Measurements from ENCODE around the gene MDM1. TPM values are rescaled to one million over a fixed set of nuclear protein-coding genes. Genes with fewer than 3 reads are reported as not detected.

Gene MDM1
- total RNA-seq, 2 donors from 2014 or later: 19.0 to 27.3 TPM

DNA sequence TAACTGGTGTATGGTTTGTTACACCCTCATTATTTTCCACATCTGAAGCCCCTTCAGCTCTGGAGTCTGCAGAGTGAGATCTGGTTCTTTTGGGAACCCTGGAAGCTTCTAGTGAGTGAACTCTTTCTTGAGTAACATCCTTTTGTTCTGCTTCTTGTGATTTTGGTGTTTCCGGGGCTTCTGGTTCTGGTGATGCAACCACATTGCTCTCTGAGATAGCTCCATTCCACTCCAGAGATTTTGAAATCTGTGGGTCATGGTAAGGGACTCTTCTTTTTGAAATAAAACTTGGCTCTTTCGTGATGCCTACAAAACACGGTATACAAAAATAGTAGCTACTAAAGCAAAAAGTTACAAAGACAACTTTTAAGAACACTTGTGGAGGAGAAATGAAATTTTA is 5.4 kb downstream of the MDM1 start:
- DNase-seq (no peak), ATAC-seq (replicated peaks in 1 of 2) (no peak)
- Mint-ChIP-seq H3K9me3 (no peaks in the 10 kb centered on the region), H3K4me1 (ENCODE audit: low read depth) (peaks cover 18% of the 10 kb centered on the region), H3K27me3 (ENCODE audit: low read depth) (no peaks in the 10 kb centered on the region), H3K36me3 (ENCODE audit: insufficient read depth in 2 of 2) (peaks cover 0 to 3% of the 10 kb centered on the region in 2 donors), H3K4me3 (no peak overlapping the region), H3K27ac (no peak overlapping the region)

GRCh38 chr12:68325966-68326365 is 6.2 kb downstream of the MDM1 start:
- H3K27ac Mint-ChIP-seq: peak overlapping the region; percentile 44
- no peaks in the 10 kb centered on the region for H3K27me3 Mint-ChIP-seq (ENCODE audit: low read depth)

DNA sequence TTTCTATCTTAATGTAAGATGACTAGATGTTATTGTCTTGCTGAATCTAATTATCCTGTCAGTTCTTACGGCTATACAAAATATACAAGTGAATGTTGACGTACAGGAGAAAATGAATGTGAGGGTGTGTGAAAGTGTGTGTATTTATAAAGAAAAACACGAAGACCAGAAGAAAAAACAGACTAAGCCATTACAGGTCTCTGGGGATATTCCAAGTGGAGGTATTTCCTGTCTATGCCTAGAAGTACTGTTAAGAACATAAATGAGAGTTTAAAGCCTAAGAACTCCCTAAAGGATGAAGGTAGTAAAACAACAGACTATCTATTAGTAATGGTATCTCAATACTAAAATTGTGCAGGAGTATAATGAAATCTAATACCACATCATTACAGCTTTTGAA is 7.6 kb downstream of the MDM1 start:
- Mint-ChIP-seq H3K4me3 (no peak overlapping the region), H3K4me1 (ENCODE audit: low read depth) (peaks cover 9% of the 10 kb centered on the region), H3K9me3 (no peaks in the 10 kb centered on the region), H3K36me3 (ENCODE audit: insufficient read depth in 2 of 2) (peaks cover 0 to 3% of the 10 kb centered on the region in 2 donors), H3K27ac (no peak overlapping the region), H3K27me3 (ENCODE audit: low read depth) (no peaks in the 10 kb centered on the region)
- DNase-seq (no peak), ATAC-seq (replicated peaks in 1 of 2) (no peak)

More at GRCh38 chr12:68325966-68326365, 6.2 kb downstream of the MDM1 start:
- DNase-seq (no peak), ATAC-seq (replicated peaks in 1 of 2) (no peak)
- Mint-ChIP-seq H3K9me3 (no peaks in the 10 kb centered on the region), H3K36me3 (ENCODE audit: insufficient read depth in 2 of 2) (peaks cover 0 to 3% of the 10 kb centered on the region in 2 donors), H3K4me3 (no peak overlapping the region), H3K4me1 (ENCODE audit: low read depth) (peaks cover 11% of the 10 kb centered on the region)

GRCh38 chr12:68321140-68321539 is 11.0 kb downstream of the MDM1 start:
- Mint-ChIP-seq H3K27ac (no peak overlapping the region), H3K9me3 (no peaks in the 10 kb centered on the region), H3K4me3 (no peak overlapping the region), H3K27me3 (ENCODE audit: low read depth) (no peaks in the 10 kb centered on the region), H3K36me3 (ENCODE audit: insufficient read depth in 2 of 2) (peaks cover 0 to 3% of the 10 kb centered on the region in 2 donors), H3K4me1 (ENCODE audit: low read depth) (peaks cover 6% of the 10 kb centered on the region)
- no peak for ATAC-seq (replicated peaks in 1 of 2)
- no peak for DNase-seq

DNA sequence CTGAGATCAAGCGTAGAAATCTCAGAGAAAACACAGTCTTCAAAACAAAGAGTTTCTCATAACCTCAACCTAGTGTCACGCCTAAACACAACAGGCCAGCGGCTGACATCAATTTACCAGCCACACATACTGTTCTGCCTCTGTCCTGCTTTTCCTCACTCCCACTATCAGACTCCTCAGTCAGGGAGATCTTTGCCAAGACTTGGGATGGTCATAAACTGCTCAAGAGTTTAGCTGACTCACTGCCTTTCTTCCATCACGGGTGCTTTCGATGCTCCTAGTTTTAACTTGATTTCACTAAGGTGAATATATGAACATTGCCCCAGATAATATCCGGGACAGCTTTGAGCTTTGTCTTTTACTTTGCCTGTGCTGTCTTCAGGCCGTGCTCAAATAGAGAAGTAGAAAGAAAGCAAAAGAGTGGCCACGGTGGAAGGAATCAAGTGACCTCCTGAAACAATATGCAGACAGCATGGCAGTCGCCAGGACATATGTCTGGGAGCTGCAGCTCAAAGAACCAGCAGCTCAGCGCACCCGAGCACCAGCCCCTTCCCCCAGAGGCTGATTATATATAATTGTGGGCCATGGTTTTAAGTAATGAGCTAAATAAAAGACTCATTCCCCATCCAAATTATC is 12.1 kb downstream of the MDM1 start:
- Mint-ChIP-seq H3K9me3 (no peaks in the 10 kb centered on the region), H3K27me3 (ENCODE audit: low read depth) (no peaks in the 10 kb centered on the region), H3K4me1 (ENCODE audit: low read depth) (no peaks in the 10 kb centered on the region), H3K27ac (no peak overlapping the region), H3K4me3 (no peak overlapping the region), H3K36me3 (ENCODE audit: insufficient read depth in 2 of 2) (peaks cover 0 to under 1% of the 10 kb centered on the region in 2 donors)
- DNase-seq: no peak
- no peak for ATAC-seq (replicated peaks in 1 of 2)

DNA sequence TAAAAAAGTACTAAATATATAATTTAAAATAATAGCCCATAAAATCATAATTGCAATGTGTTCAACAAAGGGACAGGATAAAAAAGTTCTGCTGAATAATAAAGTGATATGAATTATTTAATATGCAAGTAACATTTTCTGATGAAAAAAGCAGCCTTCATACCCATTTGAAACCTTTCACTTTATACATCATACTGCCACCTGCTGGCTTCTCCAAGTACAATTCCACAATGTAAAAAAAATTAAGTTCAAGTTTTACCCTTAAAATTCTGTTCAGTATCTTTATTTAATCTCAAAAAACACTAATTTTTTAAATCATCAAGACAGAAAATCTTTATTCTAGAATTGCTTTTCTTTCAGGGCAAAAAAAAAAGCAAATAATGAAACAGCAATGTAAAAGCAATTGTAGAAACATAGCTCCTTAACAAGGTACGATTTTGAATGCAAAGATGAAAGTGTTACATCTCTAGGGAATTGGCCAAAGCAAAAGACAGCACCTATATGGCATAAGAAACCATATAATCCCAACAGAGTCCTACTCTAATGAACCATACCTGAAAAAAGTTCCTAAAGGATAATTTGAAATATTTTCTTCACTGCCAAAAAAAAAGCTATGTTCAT is 15.0 kb downstream of the MDM1 start:
- no peaks in the 10 kb centered on the region for H3K9me3 Mint-ChIP-seq
- no peaks in the 10 kb centered on the region for H3K4me1 Mint-ChIP-seq (ENCODE audit: low read depth)
- peaks cover 0 to 4% of the 10 kb centered on the region in 2 donors for H3K36me3 Mint-ChIP-seq (ENCODE audit: insufficient read depth in 2 of 2)
- no peak overlapping the region for H3K27ac Mint-ChIP-seq
- H3K4me3 Mint-ChIP-seq: no peak overlapping the region
- H3K27me3 Mint-ChIP-seq (ENCODE audit: low read depth): no peaks in the 10 kb centered on the region
- no peak for ATAC-seq (replicated peaks in 1 of 2)
- DNase-seq: peak; percentile 36 to 43

- no peak overlapping the region for H3K27ac Mint-ChIP-seq
- no peak for DNase-seq
- H3K36me3 Mint-ChIP-seq (ENCODE audit: insufficient read depth in 2 of 2): peaks cover 10 to 22% of the 10 kb centered on the region in 2 donors
- H3K9me3 Mint-ChIP-seq: peaks cover 0 to 5% of the 10 kb centered on the region in 2 donors
- no peak overlapping the region for H3K4me3 Mint-ChIP-seq
- no peak for ATAC-seq (replicated peaks in 1 of 2)
- no peaks in the 10 kb centered on the region for H3K27me3 Mint-ChIP-seq (ENCODE audit: low read depth)
- peaks cover 11% of the 10 kb centered on the region for H3K4me1 Mint-ChIP-seq (ENCODE audit: low read depth)
Observed at GRCh38 chr12:68310370-68310769, 21.8 kb downstream of the MDM1 start.

- Mint-ChIP-seq H3K4me3 (peak overlapping the region in 1 of 2 donors; percentile 10), H3K27me3 (ENCODE audit: low read depth) (no peaks in the 10 kb centered on the region), H3K4me1 (ENCODE audit: low read depth) (peaks cover 11% of the 10 kb centered on the region), H3K27ac (no peak overlapping the region), H3K36me3 (ENCODE audit: insufficient read depth in 2 of 2) (peaks cover 10 to 25% of the 10 kb centered on the region in 2 donors), H3K9me3 (peaks cover 0 to 5% of the 10 kb centered on the region in 2 donors)
- DNase-seq: no peak
- ATAC-seq (replicated peaks in 1 of 2): peak; percentile 47 to 71
Observed at GRCh38 chr12:68306564-68306963, 25.6 kb downstream of the MDM1 start.

GRCh38 chr12:68305278-68305677 is 26.9 kb downstream of the MDM1 start:
- peaks cover under 1 to 5% of the 10 kb centered on the region in 2 donors for H3K9me3 Mint-ChIP-seq
- no peak overlapping the region for H3K27ac Mint-ChIP-seq
- no peak overlapping the region for H3K4me3 Mint-ChIP-seq

GRCh38 chr12:68304626-68305025 is 27.5 kb downstream of the MDM1 start:
- DNase-seq: no peak
- H3K4me1 Mint-ChIP-seq (ENCODE audit: low read depth): peaks cover 11% of the 10 kb centered on the region
- peaks cover 4 to 8% of the 10 kb centered on the region in 2 donors for H3K9me3 Mint-ChIP-seq
- H3K4me3 Mint-ChIP-seq: no peak overlapping the region
- no peak for ATAC-seq (replicated peaks in 1 of 2)
- no peak overlapping the region for H3K27ac Mint-ChIP-seq
- H3K36me3 Mint-ChIP-seq (ENCODE audit: insufficient read depth in 2 of 2): peaks cover 19 to 38% of the 10 kb centered on the region in 2 donors
- H3K27me3 Mint-ChIP-seq (ENCODE audit: low read depth): no peaks in the 10 kb centered on the region

More at GRCh38 chr12:68305278-68305677, 26.9 kb downstream of the MDM1 start:
- no peak for DNase-seq
- H3K27me3 Mint-ChIP-seq (ENCODE audit: low read depth): no peaks in the 10 kb centered on the region
- H3K4me1 Mint-ChIP-seq (ENCODE audit: low read depth): peaks cover 11% of the 10 kb centered on the region
- peaks cover 13 to 33% of the 10 kb centered on the region in 2 donors for H3K36me3 Mint-ChIP-seq (ENCODE audit: insufficient read depth in 2 of 2)
- no peak for ATAC-seq (replicated peaks in 1 of 2)

DNA sequence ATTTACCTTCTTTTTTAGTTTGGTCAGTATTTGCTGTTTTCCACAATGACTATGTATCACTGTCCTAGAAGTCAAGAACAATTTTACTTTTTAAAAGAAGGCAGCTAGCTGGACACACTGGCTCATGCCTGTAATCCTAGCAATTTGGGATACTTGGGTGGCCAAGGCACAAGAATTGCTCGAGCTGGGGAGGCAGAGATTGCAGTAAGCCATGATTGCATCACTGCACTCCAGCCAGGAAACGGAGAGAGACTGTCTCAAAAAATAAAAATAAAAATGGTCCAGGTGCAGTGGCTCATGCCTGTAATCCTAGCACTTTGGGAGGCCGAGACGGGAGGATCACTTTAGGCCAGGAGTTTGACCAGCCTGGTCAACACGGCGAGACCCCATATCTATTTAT is 28.3 kb downstream of the MDM1 start:
- no peak for DNase-seq
- Mint-ChIP-seq H3K4me1 (ENCODE audit: low read depth) (peaks cover 11% of the 10 kb centered on the region), H3K27me3 (ENCODE audit: low read depth) (no peaks in the 10 kb centered on the region), H3K4me3 (no peak overlapping the region), H3K36me3 (ENCODE audit: insufficient read depth in 2 of 2) (peaks cover 20 to 41% of the 10 kb centered on the region in 2 donors), H3K27ac (no peak overlapping the region), H3K9me3 (peaks cover 4 to 5% of the 10 kb centered on the region in 2 donors)
- ATAC-seq (replicated peaks in 1 of 2): no peak

DNA sequence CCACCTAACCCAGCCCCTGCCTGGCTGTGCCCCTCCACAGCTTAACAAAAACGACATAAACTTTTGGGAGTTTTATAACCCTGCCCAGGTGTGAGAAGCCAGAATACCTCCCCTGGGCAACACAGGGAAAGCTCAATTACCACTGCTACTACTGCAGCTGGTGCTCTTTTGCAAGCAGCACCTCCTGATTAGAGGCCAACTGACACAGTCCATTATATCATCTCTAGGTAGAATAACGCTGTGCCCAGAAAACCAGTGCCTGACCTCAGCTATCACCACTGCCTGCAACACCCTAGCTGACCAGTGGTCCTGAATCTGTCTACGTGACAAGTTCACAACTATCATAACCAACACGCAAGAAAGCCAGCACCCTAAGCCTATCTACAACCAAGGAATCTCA is 34.2 kb downstream of the MDM1 start:
- H3K4me1 Mint-ChIP-seq (ENCODE audit: low read depth): no peaks in the 10 kb centered on the region
- no peak overlapping the region for H3K4me3 Mint-ChIP-seq
- no peak for DNase-seq
- H3K27ac Mint-ChIP-seq: no peak overlapping the region
- peaks cover 3 to 4% of the 10 kb centered on the region in 2 donors for H3K9me3 Mint-ChIP-seq
- peaks cover 6% of the 10 kb centered on the region for H3K27me3 Mint-ChIP-seq (ENCODE audit: low read depth)
- ATAC-seq (replicated peaks in 1 of 2): no peak
- H3K36me3 Mint-ChIP-seq (ENCODE audit: insufficient read depth in 2 of 2): peaks cover 15 to 21% of the 10 kb centered on the region in 2 donors

DNA sequence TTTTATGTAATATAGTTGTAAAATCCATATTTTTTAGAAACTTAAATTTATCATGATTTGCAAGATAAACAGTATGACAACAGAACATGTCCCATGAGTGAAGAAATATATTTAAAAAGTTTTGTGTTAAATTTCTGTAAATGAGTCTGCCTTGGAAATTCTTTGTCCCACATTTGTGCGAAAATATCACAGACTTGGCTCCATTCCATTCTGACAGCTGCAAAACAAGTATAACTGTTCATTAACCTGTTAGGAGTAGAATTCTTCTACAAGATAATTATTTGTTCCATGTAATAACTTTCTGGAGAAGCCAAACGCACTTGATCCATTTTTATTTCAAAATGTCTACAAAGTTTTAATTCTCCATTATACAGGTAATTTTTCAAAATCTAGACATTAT is 37.9 kb downstream of the MDM1 start:
- peaks cover 6% of the 10 kb centered on the region for H3K27me3 Mint-ChIP-seq (ENCODE audit: low read depth)
- peaks cover 35% of the 10 kb centered on the region for H3K4me1 Mint-ChIP-seq (ENCODE audit: low read depth)
- no peaks in the 10 kb centered on the region for H3K9me3 Mint-ChIP-seq
- no peak for ATAC-seq (replicated peaks in 1 of 2)
- H3K27ac Mint-ChIP-seq: no peak overlapping the region
- H3K4me3 Mint-ChIP-seq: no peak overlapping the region
- peaks cover 3 to 4% of the 10 kb centered on the region in 2 donors for H3K36me3 Mint-ChIP-seq (ENCODE audit: insufficient read depth in 2 of 2)
- DNase-seq: no peak
